Keratinocyte (primary cell): ENCODE data around the gene FRMPD2. TPM values are rescaled to one million over a fixed set of nuclear protein-coding genes. Genes with fewer than 3 reads are reported as not detected.

Source experiments
- DNase-seq: peaks from one replicate; pipeline ENCODE4 v3.0.0-alpha.2; 2011; ENCODE audit warnings: low read depth, missing footprints, low spot score
- FAIRE-seq: peaks from 2 replicates; lab custom pipeline; 2011; peaks lifted over from hg19 to GRCh38; lab: Jason Lieb, UNC
- H2AFZ ChIP-seq: 2 replicates; pipeline ENCODE4 v1.6.0; 2012; ENCODE audit warnings: low read length, control low read depth, inconsistent platforms; ENCODE audit not compliant: control insufficient read depth
- H3K27ac ChIP-seq: 2 replicates; pipeline ENCODE4 v1.5.1; 2011; ENCODE audit warnings: low read length; ENCODE audit not compliant: control insufficient read depth, insufficient read depth
- H3K27me3 ChIP-seq: 3 replicates; pipeline ENCODE4 v1.6.0; 2011; ENCODE audit warnings: low read length; ENCODE audit not compliant: control insufficient read depth, insufficient read depth; ENCODE audit errors: extremely low read depth
- H3K36me3 ChIP-seq, 2 experiments: 2 replicates in 1 of 2; 3 replicates in 1 of 2; pipeline ENCODE4 v1.5.1; 2011; ENCODE audit warnings: low read length in 2 of 2, mild to moderate bottlenecking in 1 of 2; ENCODE audit not compliant: control insufficient read depth in 2 of 2, insufficient read depth in 2 of 2; ENCODE audit errors: extremely low read depth in 1 of 2
- H3K4me1 ChIP-seq: 3 replicates; pipeline ENCODE4 v1.5.1; 2011; ENCODE audit warnings: low read length; ENCODE audit not compliant: control insufficient read depth, insufficient read depth; ENCODE audit errors: extremely low read depth
- H3K4me2 ChIP-seq: 3 replicates; pipeline ENCODE4 v1.6.0; 2011; ENCODE audit warnings: low read depth, low read length; ENCODE audit not compliant: control insufficient read depth, insufficient read depth; ENCODE audit errors: extremely low read depth
- H3K4me3 ChIP-seq, 3 experiments: fragments of 200-600 bp in 1 of 3; sonication (generic) in 1 of 3; 2 replicates in 2 of 3; 3 replicates in 1 of 3; pipeline ENCODE4 v1.5.1; 2011 to 2016; ENCODE audit warnings: low read length in 3 of 3, mild to moderate bottlenecking in 3 of 3, control low read depth in 2 of 3, inconsistent platforms in 1 of 3, low read depth in 1 of 3, mixed read lengths in 1 of 3, mixed run types in 1 of 3, moderate library complexity in 1 of 3; ENCODE audit not compliant: control insufficient read depth in 2 of 3, insufficient read depth in 2 of 3; ENCODE audit errors: extremely low read depth in 1 of 3
- H3K79me2 ChIP-seq: 2 replicates; pipeline ENCODE4 v1.6.0; 2012; ENCODE audit warnings: low read length; ENCODE audit not compliant: control insufficient read depth, insufficient read depth
- H3K9ac ChIP-seq: 3 replicates; pipeline ENCODE4 v1.6.0; 2011; ENCODE audit warnings: low read length; ENCODE audit not compliant: control insufficient read depth, insufficient read depth; ENCODE audit errors: extremely low read depth
- H3K9me1 ChIP-seq: 3 replicates; pipeline ENCODE4 v1.6.0; 2011; ENCODE audit warnings: low read length; ENCODE audit not compliant: control insufficient read depth, insufficient read depth; ENCODE audit errors: extremely low read depth
- H3K9me3 ChIP-seq: 2 replicates; pipeline ENCODE4 v1.5.1; 2012; ENCODE audit warnings: low read depth, low read length; ENCODE audit not compliant: control insufficient read depth
- H4K20me1 ChIP-seq: 3 replicates; pipeline ENCODE4 v1.6.0; 2011; ENCODE audit warnings: low read length; ENCODE audit not compliant: control insufficient read depth, insufficient read depth; ENCODE audit errors: extremely low read depth
- CTCF ChIP-seq, 3 experiments: IDR thresholded peaks in 1 of 3; conservative IDR thresholded peaks in 1 of 3; optimal IDR thresholded peaks in 1 of 3; 2 replicates in 2 of 3; 3 replicates in 1 of 3; pipeline versions ENCODE3 to v1.5.1; 2011; ENCODE audit warnings: low read length in 3 of 3, mild to moderate bottlenecking in 3 of 3, moderate library complexity in 2 of 3, control low read depth in 1 of 3, inconsistent platforms in 1 of 3; ENCODE audit not compliant: insufficient read depth in 2 of 3; ENCODE audit errors: extremely low read depth in 1 of 3
- EZH2 ChIP-seq: IDR thresholded peaks from one replicate; pipeline ENCODE4 v1.6.1; 2012; ENCODE audit warnings: inconsistent platforms, mild to moderate bottlenecking, low read length, moderate library complexity
- dilution Hi-C: fragments of 300-500 bp; cut with MboI; formaldehyde crosslinking; loops from one replicate; pipeline ENCODE4 v1.7.0; 2020; ENCODE audit warnings: low sequenced_read_pairs; ENCODE audit not compliant: extremely low pct_ligation_motif_present
- polyA plus RNA-seq, 5 experiments: library from polyadenylated mRNA; depleted of rRNA in 3 of 5; stranded (reverse) in 3 of 5; stranded (forward) in 1 of 5; unstranded in 1 of 5; fragments of >200 nt; gene quantifications; 1 replicate in 1 of 5; 2 replicates in 3 of 5; 3 replicates in 1 of 5; pipeline versions ENCODE4 v1.2.1 to v1.2.3, GENCODE V29; 2011 to 2012; ENCODE audit warnings: missing spikeins in 2 of 5, low read depth in 1 of 5, low replicate concordance in 1 of 5

Gene FRMPD2
- polyA plus RNA-seq, 1 donor (not counting 4 experiments of a cell fraction or from before 2014, with no cell fraction given) = not detected

DNA sequence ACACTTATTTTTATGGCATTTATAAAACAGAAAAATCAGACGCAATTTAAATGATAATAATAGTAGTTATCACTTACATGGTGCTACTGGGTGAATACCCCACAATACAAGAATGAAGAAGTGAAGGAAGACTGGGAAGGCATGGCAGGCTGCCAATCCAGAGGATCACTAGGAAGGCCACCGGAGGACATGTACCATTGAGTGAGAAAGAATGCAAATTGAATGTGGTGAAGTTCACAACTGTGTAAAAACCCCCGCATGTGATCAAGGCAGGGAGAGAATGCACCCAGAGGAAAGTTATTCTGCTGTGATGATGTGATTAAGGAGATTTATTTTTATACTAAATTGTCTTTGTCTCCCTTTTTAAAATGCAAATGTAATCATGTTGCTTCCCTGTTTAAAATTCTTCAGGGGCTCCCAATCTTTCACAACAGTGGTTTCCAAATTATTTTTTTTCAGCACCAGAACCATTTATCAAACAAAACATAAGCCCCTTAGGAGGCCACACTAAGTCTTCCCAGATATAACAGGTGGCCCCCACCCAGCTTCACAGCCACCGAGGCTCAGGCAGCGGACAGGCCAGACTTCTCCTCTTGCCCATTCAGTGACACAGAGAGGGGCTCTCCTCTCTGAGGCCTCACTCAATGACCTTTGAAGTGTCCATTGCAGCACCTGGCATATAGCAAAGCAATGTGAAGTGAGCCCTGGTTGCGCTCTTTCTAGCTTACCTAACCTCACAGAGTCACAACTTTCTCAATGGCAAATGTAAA lies 59.6 kb downstream of the FRMPD2 start:
- Histone ChIP-seq H3K9me3 (no peaks in the 10 kb centered on the region), H4K20me1 (no peaks in the 10 kb centered on the region), H3K9me1 (no peaks in the 10 kb centered on the region), H3K27me3 (peaks cover 14% of the 10 kb centered on the region), H3K36me3 (no peaks in the 10 kb centered on the region), H3K4me1 (no peaks in the 10 kb centered on the region), H3K4me2 (no peak overlapping the region), H3K79me2 (no peaks in the 10 kb centered on the region), H3K9ac (no peak overlapping the region), H2AFZ (no peak overlapping the region), H3K27ac (no peak overlapping the region), H3K4me3 (no peak overlapping the region)
- no peak for TF ChIP-seq EZH2
- no peak for TF ChIP-seq CTCF (optimal IDR thresholded peaks at IDR 0.05 in 1 of 3, IDR thresholded peaks at IDR 0.05 in 1 of 3, conservative IDR thresholded peaks at IDR 0.05 in 1 of 3; ENCODE audit: extremely low read depth in 1 of 3, insufficient read depth in 2 of 3, low read length in 3 of 3)
- FAIRE-seq (no peak), DNase-seq (no peak)
- dilution Hi-C loops = no loop called here

DNA sequence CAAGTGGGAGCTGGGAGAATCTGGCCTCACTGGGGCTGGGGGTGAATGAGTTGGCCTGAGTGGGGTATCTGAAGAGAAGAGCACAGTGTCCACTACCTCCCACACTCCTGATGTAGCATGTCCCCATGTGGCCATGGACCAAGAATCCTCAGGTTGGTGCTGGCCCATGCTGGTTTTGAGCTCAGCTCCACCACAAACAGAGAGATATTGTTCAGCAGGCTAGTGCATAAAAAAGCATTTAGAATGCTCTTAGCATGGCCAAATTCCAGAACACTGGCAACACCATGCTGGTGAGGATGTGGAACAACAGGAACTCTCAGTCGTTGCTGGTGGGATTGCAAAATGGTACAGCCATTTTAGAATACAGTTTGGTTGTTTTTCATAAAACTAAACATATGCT lies 61.4 kb downstream of the FRMPD2 start:
- H3K4me2 ChIP-seq = no peak overlapping the region

More for the DNA sequence above, 61.4 kb downstream of the FRMPD2 start:
- Histone ChIP-seq H3K9me3 (no peaks in the 10 kb centered on the region), H3K9ac (no peak overlapping the region), H3K4me1 (no peaks in the 10 kb centered on the region), H3K27me3 (peaks cover 14% of the 10 kb centered on the region), H3K4me3 (no peak overlapping the region), H3K27ac (no peak overlapping the region), H4K20me1 (no peaks in the 10 kb centered on the region), H2AFZ (no peak overlapping the region), H3K36me3 (no peaks in the 10 kb centered on the region), H3K9me1 (no peaks in the 10 kb centered on the region), H3K79me2 (no peaks in the 10 kb centered on the region)
- dilution Hi-C loops = no loop called here
- TF ChIP-seq CTCF (optimal IDR thresholded peaks at IDR 0.05 in 1 of 3, IDR thresholded peaks at IDR 0.05 in 1 of 3, conservative IDR thresholded peaks at IDR 0.05 in 1 of 3; ENCODE audit: extremely low read depth in 1 of 3, insufficient read depth in 2 of 3, low read length in 3 of 3) = no peak
- no peak for TF ChIP-seq EZH2
- FAIRE-seq = no peak
- no peak for DNase-seq
